ENCODE results near the gene DIAPH3. TPM values are rescaled to one million over a fixed set of nuclear protein-coding genes. Genes with fewer than 3 reads are reported as not detected.

DIAPH3 gene
- total RNA-seq, 1 donor from 2014 or later, result 4.5 TPM

GRCh38 chr13:59743195-59743594 lies 420.5 kb downstream of the DIAPH3 start:
- no peaks in the 10 kb centered on the region for H3K9me3 Mint-ChIP-seq (ENCODE audit: unreplicated experiment)
- H3K27ac Mint-ChIP-seq (ENCODE audit: unreplicated experiment), result no peak overlapping the region
- DNase-seq (ENCODE audit: low spot score), result no peak

DNA sequence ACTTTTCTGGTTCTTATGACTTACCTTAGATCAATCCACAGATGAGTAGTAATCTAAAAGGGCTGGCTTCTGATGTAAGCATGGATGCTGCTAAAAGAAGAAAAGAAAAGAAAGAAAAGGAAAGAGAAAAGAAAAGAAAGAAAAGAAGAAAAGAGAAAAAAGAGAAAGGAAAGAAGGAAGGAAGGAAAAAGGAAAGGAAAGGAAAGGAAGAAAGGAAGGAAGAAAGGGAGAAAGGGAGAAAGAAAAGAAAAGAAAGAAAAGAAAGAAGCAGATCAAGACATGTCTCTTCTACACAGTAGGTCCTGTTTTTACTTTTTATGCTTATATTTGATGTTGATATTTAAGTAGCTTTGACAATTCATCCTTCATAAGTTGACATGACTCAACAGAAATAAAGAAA lies 421.3 kb downstream of the DIAPH3 start:
- Mint-ChIP-seq H3K4me3 (ENCODE audit: unreplicated experiment) (no peak overlapping the region), H3K9me3 (ENCODE audit: unreplicated experiment) (no peaks in the 10 kb centered on the region)
- DNase-seq (ENCODE audit: low spot score), result no peak

More at GRCh38 chr13:59743195-59743594, 420.5 kb downstream of the DIAPH3 start:
- Mint-ChIP-seq H3K4me1 (ENCODE audit: unreplicated experiment) (no peaks in the 10 kb centered on the region), H3K4me3 (ENCODE audit: unreplicated experiment) (no peak overlapping the region), H3K36me3 (ENCODE audit: low read depth, unreplicated experiment) (no peaks in the 10 kb centered on the region), H3K27me3 (ENCODE audit: unreplicated experiment) (no peaks in the 10 kb centered on the region)
- no peak for TF ChIP-seq CTCF (IDR thresholded peaks at IDR 0.05; ENCODE audit: unreplicated experiment)

GRCh38 chr13:59738921-59739320 lies 424.8 kb downstream of the DIAPH3 start:
- Mint-ChIP-seq H3K27me3 (ENCODE audit: unreplicated experiment) (no peaks in the 10 kb centered on the region), H3K4me3 (ENCODE audit: unreplicated experiment) (no peak overlapping the region)

More for the DNA sequence above, 421.3 kb downstream of the DIAPH3 start:
- H3K27ac Mint-ChIP-seq (ENCODE audit: unreplicated experiment), result no peak overlapping the region
- TF ChIP-seq CTCF (IDR thresholded peaks at IDR 0.05; ENCODE audit: unreplicated experiment), result no peak
- no peaks in the 10 kb centered on the region for H3K27me3 Mint-ChIP-seq (ENCODE audit: unreplicated experiment)
- H3K36me3 Mint-ChIP-seq (ENCODE audit: low read depth, unreplicated experiment), result no peaks in the 10 kb centered on the region
- no peaks in the 10 kb centered on the region for H3K4me1 Mint-ChIP-seq (ENCODE audit: unreplicated experiment)

GRCh38 chr13:59734393-59734792 lies 429.3 kb downstream of the DIAPH3 start:
- DNase-seq (ENCODE audit: low spot score), result no peak
- no peak for TF ChIP-seq CTCF (IDR thresholded peaks at IDR 0.05; ENCODE audit: unreplicated experiment)
- H3K36me3 Mint-ChIP-seq (ENCODE audit: low read depth, unreplicated experiment), result no peaks in the 10 kb centered on the region
- H3K4me1 Mint-ChIP-seq (ENCODE audit: unreplicated experiment), result no peaks in the 10 kb centered on the region
- H3K27ac Mint-ChIP-seq (ENCODE audit: unreplicated experiment), result no peak overlapping the region
- H3K27me3 Mint-ChIP-seq (ENCODE audit: unreplicated experiment), result peaks cover under 1% of the 10 kb centered on the region
- no peaks in the 10 kb centered on the region for H3K9me3 Mint-ChIP-seq (ENCODE audit: unreplicated experiment)
- H3K4me3 Mint-ChIP-seq (ENCODE audit: unreplicated experiment), result no peak overlapping the region

More at GRCh38 chr13:59738921-59739320, 424.8 kb downstream of the DIAPH3 start:
- Mint-ChIP-seq H3K9me3 (ENCODE audit: unreplicated experiment) (no peaks in the 10 kb centered on the region), H3K36me3 (ENCODE audit: low read depth, unreplicated experiment) (no peaks in the 10 kb centered on the region), H3K27ac (ENCODE audit: unreplicated experiment) (no peak overlapping the region), H3K4me1 (ENCODE audit: unreplicated experiment) (no peaks in the 10 kb centered on the region)
- no peak for TF ChIP-seq CTCF (IDR thresholded peaks at IDR 0.05; ENCODE audit: unreplicated experiment)
- DNase-seq (ENCODE audit: low spot score), result no peak

DNA sequence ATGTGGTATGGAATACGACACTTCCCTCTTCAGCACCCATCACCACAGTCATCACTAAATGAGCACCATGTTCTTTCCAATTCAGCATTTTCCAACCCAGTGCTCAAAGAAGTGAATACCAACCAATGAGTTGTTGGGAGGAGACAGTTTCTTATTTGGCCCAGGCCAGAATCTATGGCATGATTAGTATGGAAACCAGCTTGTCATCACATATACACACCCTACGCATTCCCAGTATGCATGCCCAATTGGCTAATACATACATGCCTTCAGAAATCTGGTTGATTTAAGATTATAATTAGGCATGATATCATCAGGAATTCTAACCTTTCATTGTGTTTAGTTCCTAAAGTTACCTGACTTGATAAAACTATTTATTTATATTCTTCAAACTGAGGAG lies 430.0 kb downstream of the DIAPH3 start:
- TF ChIP-seq CTCF (IDR thresholded peaks at IDR 0.05; ENCODE audit: unreplicated experiment), result no peak
- no peak overlapping the region for H3K27ac Mint-ChIP-seq (ENCODE audit: unreplicated experiment)
- H3K4me1 Mint-ChIP-seq (ENCODE audit: unreplicated experiment), result no peaks in the 10 kb centered on the region
- H3K4me3 Mint-ChIP-seq (ENCODE audit: unreplicated experiment), result no peak overlapping the region
- DNase-seq (ENCODE audit: low spot score), result no peak
- H3K36me3 Mint-ChIP-seq (ENCODE audit: low read depth, unreplicated experiment), result no peaks in the 10 kb centered on the region
- no peaks in the 10 kb centered on the region for H3K9me3 Mint-ChIP-seq (ENCODE audit: unreplicated experiment)
- H3K27me3 Mint-ChIP-seq (ENCODE audit: unreplicated experiment), result peaks cover 5% of the 10 kb centered on the region

All from endothelial cell (in vitro differentiated cells).